IMR-90 (cell line): ENCODE data around the gene TTLL4. TPM values are rescaled to one million over a fixed set of nuclear protein-coding genes. Genes with fewer than 3 reads are reported as not detected.

ENCODE experiments used
- ATAC-seq: fragments of 200-7000 bp; cut with Tn5 transposase; 2 replicates; pipeline ENCODE4 v1.9.1; 2020; ENCODE audit warnings: low read depth, mild to moderate bottlenecking, moderate library complexity
- BruUV-seq: library from RNA; stranded (reverse); fragments of 400-500 nt; replicated peaks from 2 replicates; lab custom pipeline; 2021; lab: Mats Ljungman, UMichigan
- CTCF ChIA-PET: fragments of 300-600 bp; formaldehyde crosslinking; extraction: SDS; loops from one replicate; lab custom pipeline; 2021; ENCODE audit warnings: antibody characterized with exemption; lab: Yijun Ruan, JAX
- POLR2A ChIA-PET: fragments of 300-600 bp; sonication (Branson Sonifier 250); formaldehyde crosslinking; loops from one replicate; lab custom pipeline; 2022; ENCODE audit warnings: antibody characterized with exemption; ENCODE audit not compliant: unreplicated experiment; lab: Charles Lee
- DNase-seq: peaks from one replicate; pipeline ENCODE4 v3.0.0; 2013
- H2AFZ ChIP-seq: replicated peaks from 2 replicates; pipeline ENCODE3; 2013; ENCODE audit warnings: low read length, mild to moderate bottlenecking; ENCODE audit not compliant: poor library complexity
- H2AK5ac ChIP-seq: 2 replicates; pipeline ENCODE4 v1.6.1; 2013; ENCODE audit warnings: low read depth, low read length, inconsistent platforms
- H2AK9ac ChIP-seq: replicated peaks from 2 replicates; pipeline ENCODE3; 2013; ENCODE audit warnings: mild to moderate bottlenecking, low read depth, low read length, moderate library complexity; ENCODE audit not compliant: poor library complexity
- H2BK120ac ChIP-seq: 2 replicates; pipeline ENCODE4 v1.6.1; 2013; ENCODE audit warnings: low read depth, low read length, inconsistent platforms
- H2BK15ac ChIP-seq: 3 replicates; pipeline ENCODE4 v1.6.1; 2013; ENCODE audit warnings: low read depth, low read length, inconsistent platforms
- H2BK20ac ChIP-seq: 2 replicates; pipeline ENCODE4 v1.6.1; 2013; ENCODE audit warnings: low read depth, mild to moderate bottlenecking, inconsistent platforms, low read length, moderate library complexity
- H2BK5ac ChIP-seq: 2 replicates; pipeline ENCODE4 v1.6.1; 2013; ENCODE audit warnings: mild to moderate bottlenecking, low read depth, low read length, inconsistent platforms; ENCODE audit not compliant: poor library complexity, severe bottlenecking
- H3K14ac ChIP-seq: replicated peaks from 2 replicates; pipeline ENCODE4 v1.6.1; 2013; ENCODE audit warnings: low read depth, low read length, inconsistent platforms
- H3K18ac ChIP-seq: 2 replicates; pipeline ENCODE4 v1.6.1; 2013; ENCODE audit warnings: low read depth, low read length, control low read depth
- H3K23ac ChIP-seq: 2 replicates; pipeline ENCODE4 v1.6.1; 2013; ENCODE audit warnings: low read depth, low read length, inconsistent platforms
- H3K27ac ChIP-seq: 2 replicates; pipeline ENCODE4 v1.5.1; 2013; ENCODE audit warnings: mild to moderate bottlenecking, control low read depth, low read length; ENCODE audit not compliant: insufficient read depth
- H3K27me3 ChIP-seq: 2 replicates; pipeline ENCODE4 v1.6.1; 2013; ENCODE audit warnings: low read length; ENCODE audit not compliant: control insufficient read depth, insufficient read depth
- H3K36me3 ChIP-seq: 2 replicates; pipeline ENCODE4 v1.6.1; 2013; ENCODE audit warnings: low read length, mixed read lengths; ENCODE audit not compliant: control insufficient read depth, insufficient read depth
- H3K4ac ChIP-seq: 2 replicates; pipeline ENCODE4 v1.6.1; 2013; ENCODE audit warnings: low read depth, low read length, inconsistent platforms
- H3K4me1 ChIP-seq: 2 replicates; pipeline ENCODE4 v1.6.1; 2013; ENCODE audit warnings: low read length, mixed read lengths; ENCODE audit not compliant: control insufficient read depth, insufficient read depth
- H3K4me2 ChIP-seq: 2 replicates; pipeline ENCODE4 v1.6.1; 2013; ENCODE audit warnings: low read depth, mild to moderate bottlenecking, control low read depth, low read length, moderate library complexity
- H3K4me3 ChIP-seq: 2 replicates; pipeline ENCODE4 v1.5.1; 2013; ENCODE audit warnings: low read depth, mild to moderate bottlenecking, control low read depth, low read length, moderate library complexity; ENCODE audit not compliant: insufficient read depth
- H3K56ac ChIP-seq: 2 replicates; pipeline ENCODE4 v1.6.1; 2013; ENCODE audit warnings: low read length, inconsistent platforms; ENCODE audit not compliant: insufficient read depth; ENCODE audit errors: extremely low read depth
- H3K79me1 ChIP-seq, 2 experiments: 2 replicates each; pipeline ENCODE4 v1.6.1; 2013; ENCODE audit warnings: low read length in 2 of 2, inconsistent platforms in 1 of 2, low read depth in 1 of 2
- H3K9ac ChIP-seq: 2 replicates; pipeline ENCODE4 v1.6.1; 2013; ENCODE audit warnings: low read depth, low read length, control low read depth
- H3K9me1 ChIP-seq: 2 replicates; pipeline ENCODE4 v1.6.1; 2013; ENCODE audit warnings: low read length, inconsistent platforms; ENCODE audit not compliant: insufficient read depth
- H3K9me3 ChIP-seq: 2 replicates; pipeline ENCODE4 v1.6.1; 2013; ENCODE audit warnings: low read length; ENCODE audit not compliant: control insufficient read depth, insufficient read depth
- H4K20me1 ChIP-seq: 2 replicates; pipeline ENCODE4 v1.6.1; 2013; ENCODE audit warnings: low read length, inconsistent platforms; ENCODE audit not compliant: insufficient read depth
- H4K5ac ChIP-seq: 2 replicates; pipeline ENCODE4 v1.6.1; 2013; ENCODE audit warnings: mild to moderate bottlenecking, low read depth, low read length, control low read depth
- H4K8ac ChIP-seq, 2 experiments: 2 replicates each; pipeline ENCODE4 v1.6.1; 2013; ENCODE audit warnings: low read depth in 2 of 2, low read length in 2 of 2, control low read depth in 1 of 2, inconsistent platforms in 1 of 2
- H4K91ac ChIP-seq: 2 replicates; pipeline ENCODE4 v1.6.1; 2013; ENCODE audit warnings: low read depth, low read length, inconsistent platforms; ENCODE audit not compliant: insufficient read depth
- CEBPB ChIP-seq: IDR thresholded peaks from 2 replicates; pipeline ENCODE4 v1.6.1; 2012; ENCODE audit warnings: low read depth, low read length, improper control_type of control experiment
- CHD1 ChIP-seq: IDR thresholded peaks from 2 replicates; pipeline ENCODE4 v1.6.1; 2012; ENCODE audit warnings: low read depth, low read length, improper control_type of control experiment
- FOS ChIP-seq: fragments of 150-350 bp; IDR thresholded peaks from 2 replicates; pipeline ENCODE4 v1.6.1; 2016; ENCODE audit warnings: low read depth, low read length
- MAFK ChIP-seq: IDR thresholded peaks from 2 replicates; pipeline ENCODE4 v1.6.1; 2012; ENCODE audit warnings: low read depth, low read length, improper control_type of control experiment
- MAZ ChIP-seq: IDR thresholded peaks from 2 replicates; pipeline ENCODE4 v1.6.1; 2012; ENCODE audit warnings: low read depth, mild to moderate bottlenecking, low read length, improper control_type of control experiment, moderate library complexity, borderline replicate concordance
- WGBS, 2 experiments: methylation state at CpG; one replicate each; pipeline versions ENCODE4 v1.1.5 to v1.1.7; 2013; ENCODE audit warnings: missing lambda C conversion rate in 2 of 2; ENCODE audit not compliant: insufficient read length in 1 of 2; ENCODE audit errors: extremely low coverage in 2 of 2; 5-methylcytosine and 5-hydroxymethylcytosine counted together
- dilution Hi-C: fragments of 300-500 bp; cut with HindIII; formaldehyde crosslinking; loops from one replicate; pipeline ENCODE4 v1.14.3; 2018; ENCODE audit warnings: low sequenced_read_pairs; ENCODE audit not compliant: unreplicated experiment
- in situ Hi-C: fragments of 300-500 bp; cut with MboI; formaldehyde crosslinking; loops from 3 replicates; pipeline ENCODE4 v1.14.3; 2019; ENCODE audit warnings: low sequenced_read_pairs, inconsistent platforms, mixed read lengths
- intact Hi-C: fragments of 100-400 bp; cut with micrococcal nuclease; formaldehyde crosslinking; loops from 2 replicates; pipeline ENCODE4 v1.10.0; 2022
- polyA plus RNA-seq, 3 experiments: library from polyadenylated mRNA; depleted of rRNA; stranded (reverse); fragments of >200 nt; gene quantifications; 2 replicates each; pipeline ENCODE4 v1.2.3, GENCODE V29; 2012; ENCODE audit warnings: low replicate concordance in 1 of 3
- total RNA-seq: library from RNA; depleted of rRNA; stranded (reverse); fragments of >200 nt; gene quantifications from 2 replicates; pipeline ENCODE4 v1.2.3, GENCODE V29; 2012
- TF ChIP-seq, protein P1 (sequence below): fragments of 150-350 bp; IDR thresholded peaks from 2 replicates; pipeline ENCODE4 v1.6.1; 2016; ENCODE audit warnings: low read depth, mild to moderate bottlenecking, low read length, moderate library complexity, borderline replicate concordance
- TF ChIP-seq, protein P2 (sequence below): fragments of 150-350 bp; IDR thresholded peaks from 2 replicates; pipeline ENCODE4 v1.6.1; 2017; ENCODE audit warnings: mild to moderate bottlenecking, antibody characterized with exemption, low read length, low read depth

Gene TTLL4
- total and polyA plus RNA-seq, 2 of the 4 experiments (the other 2 are of a cell fraction) = 9.0 to 22.9 TPM

DNA sequence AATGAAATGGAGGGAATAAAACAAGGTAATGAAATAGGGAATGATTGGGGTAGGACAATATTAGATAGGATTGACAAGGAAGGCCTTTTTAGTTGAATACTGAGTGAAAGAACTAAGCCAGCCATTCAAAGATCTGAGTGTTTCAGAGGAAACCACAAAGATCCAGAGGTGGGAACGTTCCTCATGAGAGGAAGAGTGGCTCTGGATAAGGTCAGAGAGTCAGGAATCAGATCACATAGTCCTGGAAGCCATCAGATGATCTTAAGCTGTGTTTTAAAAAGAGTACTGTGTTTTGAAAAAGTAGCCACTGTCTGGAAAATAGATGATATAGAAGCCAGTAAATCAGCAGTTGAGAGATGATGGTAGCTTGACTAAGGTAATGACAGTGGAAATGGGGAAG lies 11.8 kb downstream of the TTLL4 start:
- Histone ChIP-seq H3K9ac (no peak overlapping the region), H2BK120ac (no peak overlapping the region), H3K9me3 (peaks cover 4% of the 10 kb centered on the region), H3K14ac (0 out of 2 replicates have a peak overlapping the region, but pooled peaks have one; percentile 24), H3K36me3 (peaks cover 1% of the 10 kb centered on the region; the same call in 1 of the 2 replicates), H3K4me1 (peaks cover 8% of the 10 kb centered on the region), H3K79me1 (peaks cover 38 to 65% of the 10 kb centered on the region in 2 experiments), H3K18ac (no peak overlapping the region), H4K20me1 (no peaks in the 10 kb centered on the region), H3K9me1 (peaks cover 9% of the 10 kb centered on the region; the same call in 1 of the 2 replicates), H3K4ac (no peak overlapping the region), H4K8ac (0 out of 4 replicates have a peak overlapping the region, but pooled peaks of 1 of the 2 experiments have one; percentile 22), H2BK20ac (no peak overlapping the region), H2BK5ac (no peak overlapping the region), H3K27ac (no peak overlapping the region), H4K5ac (no peak overlapping the region), H3K4me3 (no peak overlapping the region), H2BK15ac (no peak overlapping the region), H4K91ac (no peak overlapping the region), H3K27me3 (no peaks in the 10 kb centered on the region), H3K4me2 (no peak overlapping the region), H3K56ac (no peak overlapping the region), H2AFZ (no peak overlapping the region), H3K23ac (peak overlapping the region; percentile 80; the same call in 1 of the 2 replicates), H2AK9ac (no peak overlapping the region), H2AK5ac (0 out of 2 replicates have a peak overlapping the region, but pooled peaks have one; percentile 17)
- WGBS, 2 experiments = 14% methylated on average over 1 of the region's 1 CpG; no CpG with 5 or more reads in 1 of the 2 experiments
- BruUV-seq = no TSS peak
- in situ Hi-C loops (no loop called here), dilution Hi-C loops (no loop called here), intact Hi-C loops (no loop called here)
- POLR2A ChIA-PET = interaction anchor here (1.0 kb wide), 1 partner anchor 60 kb away, joined by 8 read pairs; no protein-coding TSS in a partner anchor
- CTCF ChIA-PET = interaction anchor here (1.0 to 1.6 kb wide), 3 partner anchors 11 to 131 kb away, joined by 3 to 7 read pairs (median 5); no protein-coding TSS in a partner anchor
- DNase-seq (no peak), ATAC-seq (no peak)
- TF ChIP-seq CHD1 (no peak), MAFK (no peak), CEBPB (no peak), FOS (no peak), MAZ (no peak)
- TF ChIP-seq, protein P1, sequence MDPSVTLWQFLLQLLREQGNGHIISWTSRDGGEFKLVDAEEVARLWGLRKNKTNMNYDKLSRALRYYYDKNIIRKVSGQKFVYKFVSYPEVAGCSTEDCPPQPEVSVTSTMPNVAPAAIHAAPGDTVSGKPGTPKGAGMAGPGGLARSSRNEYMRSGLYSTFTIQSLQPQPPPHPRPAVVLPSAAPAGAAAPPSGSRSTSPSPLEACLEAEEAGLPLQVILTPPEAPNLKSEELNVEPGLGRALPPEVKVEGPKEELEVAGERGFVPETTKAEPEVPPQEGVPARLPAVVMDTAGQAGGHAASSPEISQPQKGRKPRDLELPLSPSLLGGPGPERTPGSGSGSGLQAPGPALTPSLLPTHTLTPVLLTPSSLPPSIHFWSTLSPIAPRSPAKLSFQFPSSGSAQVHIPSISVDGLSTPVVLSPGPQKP = no peak
- TF ChIP-seq, protein P2, sequence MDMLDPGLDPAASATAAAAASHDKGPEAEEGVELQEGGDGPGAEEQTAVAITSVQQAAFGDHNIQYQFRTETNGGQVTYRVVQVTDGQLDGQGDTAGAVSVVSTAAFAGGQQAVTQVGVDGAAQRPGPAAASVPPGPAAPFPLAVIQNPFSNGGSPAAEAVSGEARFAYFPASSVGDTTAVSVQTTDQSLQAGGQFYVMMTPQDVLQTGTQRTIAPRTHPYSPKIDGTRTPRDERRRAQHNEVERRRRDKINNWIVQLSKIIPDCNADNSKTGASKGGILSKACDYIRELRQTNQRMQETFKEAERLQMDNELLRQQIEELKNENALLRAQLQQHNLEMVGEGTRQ = no peak
